T-cell (primary cell): ENCODE results near the gene LAPTM4A. TPM values are rescaled to one million over a fixed set of nuclear protein-coding genes. Genes with fewer than 3 reads are reported as not detected.

Source experiments
- ATAC-seq, 4 experiments: fragments of 200-7000 bp in 3 of 4; fragments of 150-1000 bp in 1 of 4; cut with Tn5 transposase; replicated peaks in 1 of 4; 1 replicate in 3 of 4; 2 replicates in 1 of 4; pipeline ENCODE4 v1.10.0; 2021; ENCODE audit warnings: moderate library complexity in 3 of 4, mild to moderate bottlenecking in 2 of 4, moderate number of reproducible peaks in 1 of 4
- CTCF ChIA-PET, 2 donors: fragments of 300-600 bp; sonication (Branson Sonifier 250); formaldehyde crosslinking; loops; one replicate each; lab custom pipeline; 2022; ENCODE audit warnings: antibody characterized with exemption in 2 of 2; lab: Charles Lee
- POLR2A ChIA-PET, 2 donors: fragments of 300-600 bp; sonication (Branson Sonifier 250); formaldehyde crosslinking; loops; one replicate each; lab custom pipeline; 2022; ENCODE audit warnings: antibody characterized with exemption in 2 of 2; lab: Charles Lee
- DNase-seq, 35 experiments: peaks; one replicate each; pipeline versions ENCODE4 v3.0.0 to v3.0.0-alpha.2; 2013 to 2023
- H3K27ac ChIP-seq: one replicate; pipeline ENCODE4 v1.5.1; 2013; ENCODE audit warnings: low read length
- H3K27me3 ChIP-seq, 2 experiments: replicated peaks in 1 of 2; 1 replicate in 1 of 2; 2 replicates in 1 of 2; pipeline versions ENCODE4 v1.6.1 to v1.7.0; 2013; ENCODE audit warnings: low read length in 1 of 2, mixed read lengths in 1 of 2; ENCODE audit not compliant: control insufficient read depth in 2 of 2, insufficient read depth in 2 of 2; ENCODE audit errors: extremely low read depth in 1 of 2
- H3K36me3 ChIP-seq, 2 donors: 1 replicate in 1 of 2; 2 replicates in 1 of 2; pipeline versions ENCODE4 v1.6.1 to v1.7.0; 2013; ENCODE audit warnings: low read length in 1 of 2; ENCODE audit not compliant: control insufficient read depth in 2 of 2, insufficient read depth in 1 of 2; ENCODE audit errors: extremely low read depth in 1 of 2
- H3K4me1 ChIP-seq, 2 experiments: 1 replicate in 1 of 2; 2 replicates in 1 of 2; pipeline versions ENCODE4 v1.6.1 to v1.7.0; 2013; ENCODE audit warnings: low read length in 2 of 2, mixed read lengths in 1 of 2; ENCODE audit not compliant: insufficient read depth in 2 of 2, control insufficient read depth in 1 of 2; ENCODE audit errors: extremely low read depth in 1 of 2
- H3K4me3 ChIP-seq, 2 donors: 1 replicate in 1 of 2; 2 replicates in 1 of 2; pipeline versions ENCODE4 v1.5.1 to v1.7.0; 2013; ENCODE audit warnings: mild to moderate bottlenecking in 2 of 2, low read length in 1 of 2, moderate library complexity in 1 of 2; ENCODE audit not compliant: control insufficient read depth in 1 of 2; ENCODE audit errors: extremely low read depth in 1 of 2
- H3K9me3 ChIP-seq: 2 replicates; pipeline ENCODE4 v1.7.0; 2013
- H3K27ac Mint-ChIP-seq, 2 donors: one replicate each; pipeline ENCODE4 v1.8.0; 2020 to 2021; ENCODE audit warnings: mild to moderate bottlenecking in 2 of 2, mixed read lengths in 2 of 2
- H3K27me3 Mint-ChIP-seq, 2 donors: one replicate each; pipeline ENCODE4 v1.8.0; 2021 to 2022; ENCODE audit warnings: mixed read lengths in 2 of 2
- H3K36me3 Mint-ChIP-seq: one replicate; pipeline ENCODE4 v1.8.0; 2021; ENCODE audit warnings: mixed read lengths
- H3K4me1 Mint-ChIP-seq, 3 donors: one replicate each; pipeline ENCODE4 v1.8.0; 2020 to 2022; ENCODE audit warnings: mixed read lengths in 3 of 3, mild to moderate bottlenecking in 1 of 3
- H3K4me3 Mint-ChIP-seq, 3 donors: one replicate each; pipeline ENCODE4 v1.8.0; 2020 to 2022; ENCODE audit warnings: mild to moderate bottlenecking in 3 of 3, mixed read lengths in 3 of 3, moderate library complexity in 3 of 3
- H3K9me3 Mint-ChIP-seq, 3 donors: one replicate each; pipeline ENCODE4 v1.8.0; 2020 to 2022; ENCODE audit warnings: mixed read lengths in 3 of 3
- WGBS: methylation state at CpG from one replicate; pipeline ENCODE4 v1.1.5; 2013; ENCODE audit warnings: missing lambda C conversion rate; ENCODE audit not compliant: insufficient coverage; 5-methylcytosine and 5-hydroxymethylcytosine counted together
- total RNA-seq, 35 experiments: library from RNA in 6 of 35; stranded (reverse) in 6 of 35; fragments of 120-200 nt in 1 of 35; gene quantifications; one replicate each; pipeline versions ENCODE4 v1.2.1 to v1.2.4 and lab custom pipeline; 2013 to 2026

Gene LAPTM4A
- total RNA-seq, 5 donors from 2014 or later (not counting 1 experiment from before 2014, with no cell fraction given): 35.3 to 41.1 (median 38.1) TPM

DNA sequence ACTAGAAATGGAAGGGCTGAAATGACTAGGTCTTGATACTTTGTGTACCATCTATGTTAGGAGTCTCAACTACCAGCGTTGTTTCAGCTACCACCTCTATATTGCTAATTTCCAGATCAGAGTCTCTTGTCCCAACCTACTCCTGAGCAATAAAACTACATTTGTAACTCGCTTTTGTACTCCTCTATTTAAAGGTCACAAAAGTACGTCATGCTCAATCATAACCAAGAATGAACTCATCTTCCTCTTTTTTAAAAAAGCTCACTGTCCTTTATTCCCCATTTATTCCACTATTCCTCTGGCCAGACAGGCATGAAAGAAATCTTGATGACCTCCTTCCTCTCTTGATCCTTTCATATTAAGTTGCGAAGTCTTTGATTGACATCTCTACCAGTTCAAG is 27.7 kb downstream of the LAPTM4A start:
- no peak overlapping the region for H3K4me3 ChIP-seq
- H3K4me1 ChIP-seq: no peaks in the 10 kb centered on the region
- DNase-seq (no peak), ATAC-seq (no peak)
- peaks cover 0 to 30% (median 25%) of the 10 kb centered on the region in 3 donors for H3K9me3 Mint-ChIP-seq
- H3K9me3 ChIP-seq: no peaks in the 10 kb centered on the region
- no peak overlapping the region for H3K4me3 Mint-ChIP-seq
- H3K4me1 Mint-ChIP-seq: no peaks in the 10 kb centered on the region
- H3K27me3 Mint-ChIP-seq: no peaks in the 10 kb centered on the region
- ChIA-PET CTCF (no interaction called here), POLR2A (interaction anchor here in 1 of 2 donors (0.6 kb wide), 1 partner anchor 643 kb away, joined by 3 read pairs; no protein-coding TSS in a partner anchor)
- no peaks in the 10 kb centered on the region for H3K27me3 ChIP-seq
- H3K36me3 ChIP-seq: peaks cover 0 to 6% of the 10 kb centered on the region in 2 donors
- 63% methylated on average over 3 of the region's 4 CpGs for WGBS
- peaks cover 27% of the 10 kb centered on the region for H3K36me3 Mint-ChIP-seq
- no peak overlapping the region for H3K27ac ChIP-seq
- no peak overlapping the region for H3K27ac Mint-ChIP-seq

DNA sequence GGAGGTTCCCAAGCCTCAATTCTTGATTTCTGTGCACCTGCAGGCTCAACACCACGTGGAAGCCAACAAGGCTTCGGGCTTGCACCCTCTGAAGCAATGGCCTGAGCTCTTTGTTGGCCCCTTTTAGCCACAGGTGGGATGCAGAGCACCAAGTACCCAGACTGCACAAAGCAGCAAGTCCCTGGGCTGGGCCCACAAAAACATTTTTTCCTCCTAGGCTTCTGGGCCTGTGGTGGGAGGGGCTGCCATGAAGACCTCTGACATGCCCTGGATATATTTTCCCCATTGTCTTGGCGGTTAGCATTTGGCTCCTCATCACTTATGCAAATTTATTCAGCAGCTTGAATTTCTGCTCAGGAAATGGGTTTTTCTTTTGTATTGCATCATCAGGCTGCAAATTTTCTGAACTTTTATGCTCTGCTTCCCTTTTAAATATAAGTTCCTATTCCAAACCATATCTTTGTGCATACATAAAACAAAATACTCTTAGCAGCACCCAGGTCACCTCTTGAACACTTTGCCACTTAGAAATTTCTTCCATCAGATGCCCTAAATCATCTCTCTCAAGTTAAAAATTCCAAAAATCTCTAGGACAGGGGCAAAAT is 29.9 kb downstream of the LAPTM4A start:
- Mint-ChIP-seq H3K4me1 (no peaks in the 10 kb centered on the region), H3K4me3 (no peak overlapping the region), H3K27ac (no peak overlapping the region), H3K27me3 (no peaks in the 10 kb centered on the region), H3K9me3 (peaks cover 0 to 30% (median 25%) of the 10 kb centered on the region in 3 donors), H3K36me3 (peaks cover 13% of the 10 kb centered on the region)
- no peak overlapping the region for H3K27ac ChIP-seq
- DNase-seq: no peak
- 47% methylated on average over 3 of the region's 3 CpGs for WGBS
- ChIA-PET CTCF (no interaction called here), POLR2A (no interaction called here)
- H3K36me3 ChIP-seq: no peaks in the 10 kb centered on the region
- no peaks in the 10 kb centered on the region for H3K4me1 ChIP-seq
- no peaks in the 10 kb centered on the region for H3K27me3 ChIP-seq
- no peak for ATAC-seq
- no peak overlapping the region for H3K4me3 ChIP-seq
- no peaks in the 10 kb centered on the region for H3K9me3 ChIP-seq

DNA sequence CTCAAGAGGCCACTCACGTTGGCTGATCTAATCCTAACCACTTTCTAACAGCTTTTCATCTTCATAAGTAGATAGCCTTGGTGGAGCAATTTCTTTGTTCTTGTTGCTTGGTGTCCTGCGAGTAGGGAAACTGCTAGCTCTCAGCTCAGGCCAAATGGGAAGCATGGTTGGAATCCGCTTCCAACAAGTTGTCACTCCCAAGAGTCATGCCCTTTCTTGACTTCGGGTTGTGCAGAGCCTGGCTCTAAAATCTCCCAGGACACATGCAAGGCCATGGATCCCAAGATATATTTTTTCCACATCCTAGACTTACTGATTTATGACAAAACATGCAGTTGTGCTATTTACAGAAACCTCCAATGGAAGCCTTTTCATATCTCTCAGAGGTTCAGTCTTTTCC is 31.7 kb downstream of the LAPTM4A start:
- Histone ChIP-seq H3K36me3 (no peaks in the 10 kb centered on the region), H3K9me3 (no peaks in the 10 kb centered on the region), H3K4me1 (no peaks in the 10 kb centered on the region), H3K27me3 (peaks cover 0 to 3% of the 10 kb centered on the region in 2 experiments), H3K4me3 (no peak overlapping the region), H3K27ac (no peak overlapping the region)
- Mint-ChIP-seq H3K36me3 (peaks cover 11% of the 10 kb centered on the region), H3K27me3 (peaks cover 1 to 4% of the 10 kb centered on the region in 2 donors), H3K4me3 (no peak overlapping the region), H3K27ac (no peak overlapping the region), H3K9me3 (peaks cover 0 to 31% (median 25%) of the 10 kb centered on the region in 3 donors), H3K4me1 (no peaks in the 10 kb centered on the region)
- CTCF ChIA-PET: no interaction called here
- WGBS: 95% methylated on average over 3 of the region's 4 CpGs
- no peak for DNase-seq
- POLR2A ChIA-PET: no interaction called here
- no peak for ATAC-seq

DNA sequence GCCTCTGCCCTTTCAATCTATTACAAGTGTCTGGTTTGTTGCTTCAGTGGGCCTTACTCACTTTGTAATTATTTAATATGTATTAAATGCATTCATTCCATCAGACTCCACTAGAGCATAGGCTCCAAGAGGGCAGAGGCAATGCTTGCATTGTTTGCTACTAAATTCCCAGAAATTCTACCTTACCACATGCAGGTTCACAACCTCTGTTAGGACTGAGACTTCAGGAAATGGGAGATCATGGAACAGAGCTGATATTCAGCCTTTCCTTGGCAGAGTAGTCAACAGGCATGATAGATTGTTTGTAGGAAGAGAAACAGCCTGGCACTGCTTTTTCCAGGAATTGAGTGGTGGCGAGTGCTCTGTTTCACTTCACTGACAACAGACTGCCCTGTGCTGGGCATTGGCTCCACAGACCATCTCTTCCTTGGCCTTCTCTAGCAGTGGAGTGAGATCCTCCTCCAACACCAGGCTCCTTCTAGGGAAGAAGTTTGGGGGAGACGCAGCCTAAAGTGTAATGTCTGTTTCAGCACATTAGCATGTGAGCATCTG is 32.8 kb downstream of the LAPTM4A start:
- H3K4me1 Mint-ChIP-seq: no peaks in the 10 kb centered on the region
- H3K36me3 ChIP-seq: no peaks in the 10 kb centered on the region
- no peak for DNase-seq
- H3K27me3 Mint-ChIP-seq: peaks cover 7 to 13% of the 10 kb centered on the region in 2 donors
- POLR2A ChIA-PET: no interaction called here
- H3K4me3 ChIP-seq: no peak overlapping the region
- no peak overlapping the region for H3K4me3 Mint-ChIP-seq
- H3K27ac ChIP-seq: no peak overlapping the region
- ATAC-seq: no peak
- no peaks in the 10 kb centered on the region for H3K4me1 ChIP-seq
- H3K9me3 Mint-ChIP-seq: peaks cover 0 to 34% (median 29%) of the 10 kb centered on the region in 3 donors
- CTCF ChIA-PET: interaction anchor here in 1 of 2 donors (0.6 kb wide), 1 partner anchor 47 kb away, joined by 4 read pairs; no protein-coding TSS in a partner anchor
- no peak overlapping the region for H3K27ac Mint-ChIP-seq
- no CpG with 5 or more reads among the region's 2 CpGs for WGBS
- no peaks in the 10 kb centered on the region for H3K9me3 ChIP-seq
- H3K36me3 Mint-ChIP-seq: peaks cover 11% of the 10 kb centered on the region
- H3K27me3 ChIP-seq: peaks cover 2 to 6% of the 10 kb centered on the region in 2 experiments

DNA sequence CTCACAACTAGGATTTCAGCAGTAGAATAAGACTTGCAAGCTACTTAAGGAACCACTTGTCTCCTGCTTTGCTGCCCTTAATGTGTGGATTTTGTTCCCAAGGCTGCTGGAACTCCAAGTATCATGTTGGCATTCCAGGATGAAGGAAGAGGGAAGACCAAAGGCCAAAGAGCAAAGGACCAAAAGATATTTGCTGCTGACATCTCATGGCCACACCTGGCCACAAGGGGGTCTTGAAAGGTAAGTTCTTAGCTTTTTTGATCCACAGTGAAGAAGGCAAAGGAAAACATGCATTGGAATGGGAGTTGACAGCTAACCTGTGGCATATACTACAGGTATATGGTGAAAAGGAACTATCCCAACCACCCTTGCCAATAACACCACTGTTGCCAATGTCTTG is 35.1 kb downstream of the LAPTM4A start:
- DNase-seq (no peak), ATAC-seq (no peak)
- no peak overlapping the region for H3K4me3 Mint-ChIP-seq
- no peak overlapping the region for H3K27ac ChIP-seq
- H3K4me1 Mint-ChIP-seq: peaks cover 5 to 13% (median 12%) of the 10 kb centered on the region in 3 donors
- H3K4me1 ChIP-seq: peaks cover 4 to 13% of the 10 kb centered on the region in 2 experiments
- no peak overlapping the region for H3K4me3 ChIP-seq
- H3K9me3 ChIP-seq: no peaks in the 10 kb centered on the region
- no peaks in the 10 kb centered on the region for H3K36me3 ChIP-seq
- peaks cover 19 to 28% of the 10 kb centered on the region in 2 donors for H3K27me3 Mint-ChIP-seq
- peaks cover 4% of the 10 kb centered on the region for H3K36me3 Mint-ChIP-seq
- peaks cover 8 to 23% of the 10 kb centered on the region in 2 experiments for H3K27me3 ChIP-seq
- POLR2A ChIA-PET: no interaction called here
- peaks cover 0 to 20% (median 14%) of the 10 kb centered on the region in 3 donors for H3K9me3 Mint-ChIP-seq
- no peak overlapping the region for H3K27ac Mint-ChIP-seq
- CTCF ChIA-PET: interaction anchor here (0.6 to 1.9 kb wide), 18 partner anchors 15 to 1417 kb away, joined by 3 to 17 read pairs (median 6); partner anchors contain the start of genes LAPTM4A (in 1 of the 2) and WDR35 (in 1 of the 2)

DNA sequence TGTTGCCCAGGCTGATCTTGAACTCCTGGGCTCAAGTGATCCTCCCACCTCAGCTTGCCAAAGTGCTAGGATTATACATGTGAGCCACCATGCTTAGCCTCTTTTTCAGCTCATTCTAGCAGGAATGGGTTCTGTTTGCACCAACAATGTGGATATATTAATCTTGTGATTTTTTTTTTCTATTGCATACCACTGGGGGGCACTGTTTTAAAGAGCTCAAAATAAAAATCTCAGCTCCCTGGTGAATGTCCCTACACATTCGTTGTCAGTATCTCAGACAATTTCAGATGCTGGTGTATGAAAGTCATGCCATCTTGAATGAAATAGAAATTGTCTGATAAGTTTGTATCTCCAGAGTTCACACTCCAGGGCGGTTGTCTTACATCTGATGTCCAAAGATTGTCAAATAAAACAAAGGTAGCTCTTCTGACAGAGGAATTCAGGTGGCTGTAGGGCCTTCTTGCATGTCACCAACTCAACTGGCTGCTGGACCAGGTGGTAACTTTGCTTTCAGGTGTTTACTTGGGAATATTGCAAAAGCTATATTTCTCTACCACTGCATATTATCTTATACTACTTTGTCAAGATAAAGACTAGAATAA is 35.8 kb downstream of the LAPTM4A start:
- WGBS: 0% methylated on average over 1 of the region's 2 CpGs
- POLR2A ChIA-PET: no interaction called here
- Histone ChIP-seq H3K4me1 (peaks cover 4 to 13% of the 10 kb centered on the region in 2 experiments), H3K4me3 (no peak overlapping the region), H3K9me3 (no peaks in the 10 kb centered on the region), H3K27ac (no peak overlapping the region), H3K36me3 (no peaks in the 10 kb centered on the region), H3K27me3 (peaks cover 12 to 27% of the 10 kb centered on the region in 2 experiments)
- Mint-ChIP-seq H3K36me3 (peaks cover 1% of the 10 kb centered on the region), H3K9me3 (peaks cover 0 to 12% (median 9%) of the 10 kb centered on the region in 3 donors), H3K27ac (no peak overlapping the region), H3K27me3 (peaks cover 26 to 36% of the 10 kb centered on the region in 2 donors), H3K4me1 (peaks cover 5 to 13% (median 12%) of the 10 kb centered on the region in 3 donors), H3K4me3 (no peak overlapping the region)
- peak in 2 of 35 experiments; percentile 22 to 63 for DNase-seq
- CTCF ChIA-PET: interaction anchor here (0.6 to 2.0 kb wide), 42 partner anchors 13 to 1496 kb away, joined by 3 to 17 read pairs (median 4); partner anchors contain the start of genes LAPTM4A (in 1 of the 2) and WDR35 (in 1 of the 2)
- ATAC-seq: peak in 2 of 4 experiments; percentile 37 to 55
